ENCODE data around the gene NT5C. TPM values are rescaled to one million over a fixed set of nuclear protein-coding genes. Genes with fewer than 3 reads are reported as not detected.

NT5C gene
- total RNA-seq, 4 donors from 2014 or later: 62.5 to 107 (median 105) TPM

DNA sequence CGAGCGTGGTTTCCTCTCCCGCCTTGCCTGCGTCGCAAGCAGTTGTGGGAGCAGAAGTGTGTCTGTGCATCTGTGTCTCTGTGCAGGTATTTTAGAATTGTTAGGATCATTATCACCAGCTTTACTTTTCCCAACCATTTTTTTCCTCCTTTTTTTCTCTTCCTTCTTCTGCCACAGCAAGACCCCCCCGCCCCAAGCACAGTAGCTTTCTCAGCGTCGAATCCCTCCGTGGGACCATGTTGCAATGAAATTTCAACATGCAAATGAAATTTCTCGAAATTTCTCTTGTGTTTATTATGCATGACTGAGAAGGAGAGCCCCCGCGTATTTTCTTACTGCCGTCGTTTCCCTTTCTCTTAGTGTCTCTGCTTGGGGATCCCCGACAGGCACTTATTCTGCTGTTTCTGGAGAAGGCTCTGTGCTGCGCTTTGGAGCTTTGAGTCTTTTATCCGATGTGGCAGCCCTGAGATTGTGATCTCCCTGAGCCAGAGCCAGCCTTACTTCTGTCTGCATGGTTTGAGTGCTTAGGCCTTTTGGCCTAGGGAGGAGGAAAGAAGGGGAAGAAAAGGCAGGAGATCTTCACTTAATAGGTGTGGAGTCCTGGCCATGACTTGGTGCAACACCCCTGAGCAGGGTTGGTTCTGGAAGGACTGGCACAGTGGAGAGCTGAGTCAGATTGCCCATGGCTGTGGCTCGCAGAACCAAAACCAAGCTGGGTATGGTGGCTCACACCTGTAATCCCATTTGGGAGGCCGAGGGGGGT lies 16.8 kb downstream of the NT5C start:
- TF ChIP-seq POLR2A (IDR thresholded peaks at IDR 0.05): no peak
- TF ChIP-seq, protein P1, sequence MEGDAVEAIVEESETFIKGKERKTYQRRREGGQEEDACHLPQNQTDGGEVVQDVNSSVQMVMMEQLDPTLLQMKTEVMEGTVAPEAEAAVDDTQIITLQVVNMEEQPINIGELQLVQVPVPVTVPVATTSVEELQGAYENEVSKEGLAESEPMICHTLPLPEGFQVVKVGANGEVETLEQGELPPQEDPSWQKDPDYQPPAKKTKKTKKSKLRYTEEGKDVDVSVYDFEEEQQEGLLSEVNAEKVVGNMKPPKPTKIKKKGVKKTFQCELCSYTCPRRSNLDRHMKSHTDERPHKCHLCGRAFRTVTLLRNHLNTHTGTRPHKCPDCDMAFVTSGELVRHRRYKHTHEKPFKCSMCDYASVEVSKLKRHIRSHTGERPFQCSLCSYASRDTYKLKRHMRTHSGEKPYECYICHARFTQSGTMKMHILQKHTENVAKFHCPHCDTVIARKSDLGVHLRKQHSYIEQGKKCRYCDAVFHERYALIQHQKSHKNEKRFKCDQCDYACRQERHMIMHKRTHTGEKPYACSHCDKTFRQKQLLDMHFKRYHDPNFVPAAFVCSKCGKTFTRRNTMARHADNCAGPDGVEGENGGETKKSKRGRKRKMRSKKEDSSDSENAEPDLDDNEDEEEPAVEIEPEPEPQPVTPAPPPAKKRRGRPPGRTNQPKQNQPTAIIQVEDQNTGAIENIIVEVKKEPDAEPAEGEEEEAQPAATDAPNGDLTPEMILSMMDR (IDR thresholded peaks at IDR 0.05): no peak
- 30 to 39% methylated on average over 19 of the region's 19 CpGs for WGBS, 2 donors
- intact Hi-C loops (cut with DNase I; ENCODE audit: low total_unique reads): loop anchor here (5.0 to 10.0 kb wide), 2 partner anchors 58 to 90 kb away; partner anchors contain the start of gene NUP85
- DNase-seq (ENCODE audit: low spot score in 2 of 2): no peak
- no peak overlapping the region for H3K4me3 ChIP-seq (ENCODE audit: low read depth, poor library complexity, severe bottlenecking)

DNA sequence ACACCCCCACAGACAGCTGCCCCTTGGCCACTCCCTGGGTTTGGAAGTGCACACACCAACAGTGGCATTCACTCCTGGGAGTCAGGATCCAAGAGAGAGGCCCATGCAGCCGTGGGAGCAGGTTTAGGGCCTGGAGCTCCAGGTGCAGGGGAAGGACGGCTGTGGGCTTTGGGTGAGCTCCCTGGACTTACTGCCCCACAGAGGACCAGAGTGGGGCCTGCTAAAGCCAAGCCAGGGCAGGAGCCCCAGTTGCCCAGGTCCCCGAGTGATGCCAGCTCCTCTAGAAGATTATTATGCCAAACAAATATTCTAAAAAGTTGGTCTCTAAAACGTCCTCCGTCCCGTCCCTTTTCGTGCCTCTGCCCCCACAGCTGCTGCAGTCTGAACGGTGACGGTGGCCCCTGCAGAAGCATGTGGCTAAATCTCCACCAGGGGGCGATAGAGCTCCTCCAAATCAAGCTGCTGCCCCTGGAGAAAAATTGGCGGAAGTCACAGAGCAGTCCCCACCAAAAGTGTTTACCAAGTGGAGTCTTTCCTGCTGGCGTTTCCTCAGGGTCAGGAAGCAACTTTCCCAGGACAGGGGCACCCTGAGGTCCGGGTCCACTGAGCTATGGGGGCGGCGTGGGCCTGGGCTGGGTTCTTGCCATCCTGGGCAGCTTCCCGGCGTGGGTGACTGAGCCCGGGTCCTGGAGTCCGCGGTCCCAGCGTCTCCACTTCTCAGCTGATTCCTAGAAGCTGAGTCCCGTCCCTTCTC lies 17.6 kb downstream of the NT5C start:
- intact Hi-C loops (cut with DNase I; ENCODE audit: low total_unique reads): loop anchor here (5.0 to 10.0 kb wide), 2 partner anchors 58 to 91 kb away; partner anchors contain the start of gene NUP85
- TF ChIP-seq, protein P1 (IDR thresholded peaks at IDR 0.05): peak in 1 of 3 donors; percentile 80
- no peak for TF ChIP-seq POLR2A (IDR thresholded peaks at IDR 0.05)
- peak; percentile 92 to 98 for DNase-seq (ENCODE audit: low spot score in 2 of 2)
- no peak overlapping the region for H3K4me3 ChIP-seq (ENCODE audit: low read depth, poor library complexity, severe bottlenecking)
- 1 to 5% methylated on average over 19 to 20 of the region's 22 CpGs for WGBS, 2 donors

DNA sequence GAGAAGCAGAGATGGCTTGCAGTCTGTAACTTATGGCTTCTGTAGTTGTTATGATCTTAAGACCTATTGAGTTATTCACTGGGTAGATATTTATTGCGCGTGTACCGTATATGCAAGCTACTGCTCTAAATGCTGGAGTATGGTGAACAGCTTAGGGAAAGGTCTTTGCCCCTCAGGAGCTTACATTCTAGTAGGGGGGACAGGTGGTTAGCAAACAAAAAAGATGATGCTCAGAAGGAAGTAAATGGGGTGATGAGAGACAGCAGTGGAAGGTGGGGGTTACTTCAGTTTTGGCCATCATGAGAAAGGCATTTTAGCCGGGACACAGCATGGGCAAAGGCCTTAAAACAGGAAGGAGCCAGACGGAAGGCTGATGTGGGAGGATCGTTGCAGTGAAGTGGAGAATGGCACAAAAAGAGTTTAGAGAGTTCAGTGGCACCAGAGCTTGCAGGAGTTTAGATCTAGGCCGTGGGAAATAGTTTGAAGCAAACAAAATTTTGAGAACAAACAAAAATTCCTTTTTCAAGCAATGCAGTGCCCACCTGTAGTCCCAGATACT lies 19.7 kb downstream of the NT5C start:
- no peak for DNase-seq (ENCODE audit: low spot score in 2 of 2)
- TF ChIP-seq, protein P1 (IDR thresholded peaks at IDR 0.05): no peak
- TF ChIP-seq POLR2A (IDR thresholded peaks at IDR 0.05): no peak
- WGBS, 2 donors: 80 to 82% methylated on average over 7 of the region's 7 CpGs
- no peak overlapping the region for H3K4me3 ChIP-seq (ENCODE audit: low read depth, poor library complexity, severe bottlenecking)
- intact Hi-C loops (cut with DNase I; ENCODE audit: low total_unique reads): loop anchor here (5.0 to 10.0 kb wide), 2 partner anchors 60 to 93 kb away; partner anchors contain the start of gene NUP85

DNA sequence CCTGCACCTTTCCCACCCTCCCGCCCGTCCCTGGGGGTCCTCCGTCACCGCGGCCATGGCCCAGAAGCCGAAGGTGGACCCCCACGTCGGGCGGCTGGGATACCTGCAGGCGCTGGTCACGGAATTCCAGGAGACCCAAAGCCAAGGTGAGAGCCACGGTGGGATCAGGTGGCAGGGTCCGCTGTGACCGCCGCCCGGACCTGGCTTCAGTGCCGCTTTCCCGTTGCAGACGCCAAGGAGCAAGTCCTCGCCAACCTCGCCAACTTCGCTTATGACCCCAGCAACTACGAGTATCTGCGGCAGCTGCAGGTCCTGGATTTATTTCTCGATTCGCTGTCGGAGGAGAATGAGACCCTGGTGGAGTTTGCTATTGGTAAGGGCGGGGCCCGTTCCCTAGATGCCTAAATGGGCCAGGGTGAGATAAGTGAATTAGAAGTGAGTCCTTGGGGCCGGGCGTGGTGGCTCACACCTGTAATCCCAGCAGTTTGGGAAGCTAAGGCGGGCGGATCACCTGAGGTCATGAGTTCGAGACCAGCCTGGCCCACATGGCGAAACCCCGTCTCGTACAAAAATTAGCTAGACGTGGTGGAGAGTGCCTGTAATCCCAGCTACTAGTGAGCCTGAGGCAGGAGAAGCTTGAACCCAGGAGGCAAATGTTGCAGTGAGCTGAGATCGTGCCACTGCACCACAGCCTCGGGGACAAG lies 21.2 kb downstream of the NT5C start:
- WGBS, 2 donors: 17 to 19% methylated on average over 34 to 38 of the region's 40 CpGs
- TF ChIP-seq, protein P1 (IDR thresholded peaks at IDR 0.05): no peak
- no peak for TF ChIP-seq POLR2A (IDR thresholded peaks at IDR 0.05)
- intact Hi-C loops (cut with DNase I; ENCODE audit: low total_unique reads): loop anchor here (5.0 to 10.0 kb wide), 2 partner anchors 62 to 94 kb away; partner anchors contain the start of gene NUP85
- DNase-seq (ENCODE audit: low spot score in 2 of 2): no peak
- peak overlapping the region; percentile 37 for H3K4me3 ChIP-seq (ENCODE audit: low read depth, poor library complexity, severe bottlenecking)
